Stimulated activated CD4-positive, alpha-beta T cell treated with anti-CD3 and anti-CD28 coated beads, Interleukin-4, amount 100 ng/mL, for 24 hours (primary cell): ENCODE results near the gene TC2N.
"Not testable (repeated sequence)": the region's sequence is repeated elsewhere in the genome, so short reads cannot be mapped to it uniquely, and the experiment has no call there.

Experiments used
- DNase-seq: peaks from one replicate; pipeline ENCODE4 v3.0.0-alpha.2; 2020

Gene TC2N

DNA sequence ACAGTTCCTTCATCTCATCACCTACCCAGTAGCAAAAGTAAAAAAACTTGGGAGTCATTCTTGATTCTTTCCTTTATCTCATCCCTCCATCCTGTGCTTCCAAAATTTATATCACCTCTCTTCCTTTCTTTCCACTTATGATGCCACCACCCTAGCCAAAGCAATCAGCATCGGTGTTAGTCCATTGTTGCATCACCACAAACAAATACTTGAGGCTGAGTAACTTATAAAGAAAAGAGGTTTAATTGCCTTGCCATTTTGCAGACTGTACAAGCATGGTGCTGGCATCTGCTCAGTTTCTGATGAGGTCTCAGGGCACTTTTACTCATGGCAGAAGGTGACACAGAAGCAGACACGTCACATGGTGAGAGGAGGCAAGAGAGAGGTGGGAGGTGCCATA lies 115.6 kb downstream of the TC2N start:
- no peak for DNase-seq

DNA sequence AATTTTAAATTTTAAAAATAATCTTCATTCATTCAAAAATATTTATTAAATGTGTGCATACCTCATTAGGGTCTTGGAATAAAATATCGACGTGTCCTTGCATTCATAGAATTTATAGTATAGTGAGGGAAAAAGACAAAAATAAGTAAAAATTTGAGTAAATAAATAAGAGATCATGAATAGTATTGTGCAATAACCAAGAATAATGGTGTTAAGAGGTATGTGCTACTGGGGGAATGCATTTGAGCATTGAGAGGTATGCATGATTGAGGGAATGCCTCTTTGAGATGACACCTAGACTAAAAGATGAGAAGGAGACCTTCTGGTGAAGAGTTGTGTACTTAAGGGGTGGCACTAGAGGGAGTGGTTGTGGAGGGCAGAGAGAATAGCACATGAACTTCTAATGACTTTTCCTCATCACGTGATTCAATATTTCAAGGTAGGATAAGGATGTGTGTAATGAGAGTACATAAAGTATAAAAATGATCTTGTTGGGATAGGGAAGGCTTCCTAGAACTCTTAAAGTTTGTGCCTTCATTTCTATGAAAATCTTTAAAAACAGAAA lies 116.6 kb downstream of the TC2N start:
- no peak for DNase-seq

- DNase-seq, result no peak
Observed at GRCh38 chr14:91749868-91750267, 117.5 kb downstream of the TC2N start.

- DNase-seq, result no peak
Observed at GRCh38 chr14:91748049-91748448, 119.3 kb downstream of the TC2N start.

DNA sequence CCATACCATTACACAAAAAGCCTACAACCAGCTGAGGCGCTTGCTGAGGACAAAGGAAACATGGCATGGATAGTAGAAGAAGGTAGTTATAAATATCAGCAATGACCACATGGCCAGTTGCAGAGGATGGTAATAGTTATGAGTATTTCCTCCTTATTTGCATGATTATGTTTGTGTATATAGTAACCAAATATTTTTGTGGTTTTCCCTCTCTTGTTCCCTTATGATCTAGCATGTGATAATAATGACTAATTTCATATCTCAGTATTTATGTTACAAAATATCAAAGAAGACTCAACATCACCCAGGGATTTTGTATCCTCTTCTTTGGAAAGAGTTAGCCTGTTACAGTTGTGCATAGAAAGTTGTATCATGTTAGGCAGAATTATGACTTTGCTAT lies 122.0 kb downstream of the TC2N start:
- DNase-seq, result no peak

GRCh38 chr14:91744068-91744480 lies 123.3 kb downstream of the TC2N start:
- no peak for DNase-seq

DNA sequence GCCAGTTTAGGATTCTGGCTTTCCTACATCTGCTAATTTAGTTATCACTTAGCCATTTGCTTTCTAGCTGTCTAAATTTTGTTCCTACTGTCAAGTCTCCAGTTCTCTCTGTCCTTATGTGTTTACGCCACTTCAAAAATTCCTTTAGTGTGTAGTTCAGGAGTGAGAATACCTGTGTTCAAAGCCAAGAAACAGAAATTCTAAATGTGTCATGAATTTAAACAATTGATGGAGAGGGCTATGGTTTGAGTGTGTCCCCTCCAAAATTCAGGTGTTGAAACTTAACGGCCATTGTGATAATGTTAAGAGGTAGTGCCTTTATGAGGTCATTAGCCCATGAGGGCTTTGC lies 124.1 kb downstream of the TC2N start:
- DNase-seq, result no peak

- no peak for DNase-seq
Observed at GRCh38 chr14:91742621-91743304, 124.6 kb downstream of the TC2N start.

GRCh38 chr14:91739867-91740266 lies 127.5 kb downstream of the TC2N start:
- DNase-seq, result not testable (repeated sequence)

DNA sequence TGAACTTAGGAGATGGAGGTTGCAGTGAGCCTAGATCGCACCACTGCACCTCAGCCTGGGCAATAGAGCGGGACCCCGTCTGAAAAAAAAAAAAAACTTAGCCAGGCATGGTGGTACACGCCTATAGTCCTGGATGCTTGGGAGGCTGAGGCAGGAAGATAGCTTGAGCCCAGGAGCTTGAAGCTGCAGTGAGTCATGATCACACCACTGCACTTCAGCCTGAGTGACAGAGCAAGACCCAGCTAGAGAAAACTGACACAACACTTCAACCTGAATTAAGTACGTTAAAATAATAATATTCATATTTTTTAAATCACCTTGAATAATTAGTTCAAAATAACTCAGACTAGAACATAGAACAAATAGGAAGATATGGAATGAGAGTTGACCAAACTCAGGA lies 129.7 kb downstream of the TC2N start:
- DNase-seq, result no peak

- no peak for DNase-seq
Observed at GRCh38 chr14:91732859-91733477, 134.4 kb downstream of the TC2N start.

GRCh38 chr14:91732439-91732838 lies 134.9 kb downstream of the TC2N start:
- no peak for DNase-seq

DNA sequence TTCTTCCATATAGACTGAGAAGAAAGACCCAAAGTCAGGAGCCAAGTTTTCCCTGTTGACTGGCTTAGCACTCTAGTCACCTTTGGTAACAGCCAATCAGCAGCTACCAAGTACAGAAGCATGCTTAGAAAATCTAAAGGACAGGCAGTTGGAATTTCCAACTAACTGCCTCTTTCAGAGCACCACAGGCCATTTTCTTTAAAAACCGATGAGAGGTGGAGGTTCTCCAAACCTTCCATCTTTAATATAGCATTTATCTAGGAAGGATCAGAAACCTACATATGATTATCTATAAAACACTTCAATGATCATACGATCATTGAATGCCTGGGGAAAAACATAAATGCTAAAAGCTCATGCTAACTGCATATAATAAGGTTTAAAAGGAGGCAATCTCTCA lies 135.3 kb downstream of the TC2N start, which contains the start of gene CATSPERB:
Gene CATSPERB, minus strand, starts transcription at position 101 of the 400 bp plus-strand sequence. CDS start 2,607 bp downstream, outside the sequence.
- DNase-seq, result no peak

GRCh38 chr14:91731018-91731417 lies 136.3 kb downstream of the TC2N start:
- no peak for DNase-seq

DNA sequence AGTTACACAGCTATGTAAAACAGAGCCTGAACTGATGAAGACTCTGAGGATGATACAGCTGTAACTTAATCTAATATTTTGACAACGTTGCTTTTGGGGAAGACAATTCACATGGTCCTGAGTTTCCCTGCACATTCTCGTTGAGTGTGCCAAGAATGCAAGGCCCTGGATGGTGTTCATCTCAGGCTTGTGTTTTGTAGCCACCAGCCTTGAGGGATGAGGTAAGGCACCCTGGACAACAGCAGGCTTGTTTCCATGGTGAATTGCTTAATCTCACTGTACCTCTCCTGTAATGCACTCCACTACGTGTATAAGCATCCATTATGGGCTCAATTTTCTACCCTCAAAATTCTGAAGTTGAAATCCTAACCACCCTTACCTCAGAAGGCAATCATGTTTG lies 137.6 kb downstream of the TC2N start:
- DNase-seq, result no peak
